ENCODE measurements around the gene FCF1.

The FCF1 gene

DNA sequence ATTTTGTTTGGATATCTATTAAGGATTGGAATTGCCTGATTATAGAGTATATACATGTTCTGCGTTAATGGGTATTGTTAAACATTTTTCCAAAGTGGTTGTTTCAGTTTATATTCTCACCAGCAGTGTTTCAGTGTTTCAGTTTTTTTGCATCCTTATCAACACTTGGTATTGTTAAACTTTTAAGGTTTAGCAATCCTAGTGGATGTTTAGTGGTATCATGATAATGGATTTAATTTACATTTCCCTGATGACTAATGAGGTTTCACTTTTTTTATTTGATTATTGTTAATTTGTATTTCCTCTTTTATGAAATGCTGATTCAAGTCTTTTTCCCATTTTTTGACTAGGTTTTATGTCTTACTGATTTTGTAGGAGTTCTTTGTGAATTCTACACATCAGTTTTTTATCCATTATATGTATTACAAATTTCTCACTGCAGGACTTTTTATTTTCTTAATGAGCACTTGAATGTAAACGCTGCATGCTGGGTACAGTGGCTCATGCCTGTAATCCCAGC is 73.9 kb downstream of the FCF1 start:
- no peak for DNase-seq (ENCODE audit: extremely low read depth, low read depth)
- TF ChIP-seq, protein P1, sequence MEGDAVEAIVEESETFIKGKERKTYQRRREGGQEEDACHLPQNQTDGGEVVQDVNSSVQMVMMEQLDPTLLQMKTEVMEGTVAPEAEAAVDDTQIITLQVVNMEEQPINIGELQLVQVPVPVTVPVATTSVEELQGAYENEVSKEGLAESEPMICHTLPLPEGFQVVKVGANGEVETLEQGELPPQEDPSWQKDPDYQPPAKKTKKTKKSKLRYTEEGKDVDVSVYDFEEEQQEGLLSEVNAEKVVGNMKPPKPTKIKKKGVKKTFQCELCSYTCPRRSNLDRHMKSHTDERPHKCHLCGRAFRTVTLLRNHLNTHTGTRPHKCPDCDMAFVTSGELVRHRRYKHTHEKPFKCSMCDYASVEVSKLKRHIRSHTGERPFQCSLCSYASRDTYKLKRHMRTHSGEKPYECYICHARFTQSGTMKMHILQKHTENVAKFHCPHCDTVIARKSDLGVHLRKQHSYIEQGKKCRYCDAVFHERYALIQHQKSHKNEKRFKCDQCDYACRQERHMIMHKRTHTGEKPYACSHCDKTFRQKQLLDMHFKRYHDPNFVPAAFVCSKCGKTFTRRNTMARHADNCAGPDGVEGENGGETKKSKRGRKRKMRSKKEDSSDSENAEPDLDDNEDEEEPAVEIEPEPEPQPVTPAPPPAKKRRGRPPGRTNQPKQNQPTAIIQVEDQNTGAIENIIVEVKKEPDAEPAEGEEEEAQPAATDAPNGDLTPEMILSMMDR (IDR thresholded peaks at IDR 0.05; ENCODE audit: low read depth, low read length) = no peak

Data from AG09319 (cell line).